HG03571 (cell line): ENCODE results near the gene ALPK1.
A peak's percentile ranks its signal among the peaks of the same experiment; 100 is the strongest.
"Not testable (repeated sequence)": the region's sequence is repeated elsewhere in the genome, so short reads cannot be mapped to it uniquely, and the experiment has no call there.

Source experiments
- ATAC-seq: cut with Tn5 transposase; IDR thresholded peaks from one replicate; pipeline ENCODE4 v1.9.1; 2021; ENCODE audit not compliant: unreplicated experiment

The ALPK1 gene

DNA sequence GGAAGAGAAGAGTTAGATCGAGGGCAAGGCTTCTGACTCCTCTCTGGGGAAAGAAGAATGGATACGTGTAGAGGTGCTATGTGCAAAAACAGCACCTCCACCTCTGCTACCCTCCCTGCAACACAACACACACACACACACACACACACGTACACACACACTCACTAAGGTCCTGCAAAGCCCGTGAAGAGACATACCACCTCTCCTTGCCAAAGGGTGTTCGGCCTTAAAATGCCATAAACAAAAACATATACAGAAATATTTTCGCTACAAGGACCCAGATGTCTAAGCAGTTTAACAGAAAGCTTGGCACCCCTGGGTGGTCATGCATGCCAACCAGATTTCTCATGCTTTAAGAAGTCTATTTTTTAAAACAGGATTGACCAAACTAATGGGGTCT is 13.0 kb upstream of the ALPK1 start:
- ATAC-seq: no peak

DNA sequence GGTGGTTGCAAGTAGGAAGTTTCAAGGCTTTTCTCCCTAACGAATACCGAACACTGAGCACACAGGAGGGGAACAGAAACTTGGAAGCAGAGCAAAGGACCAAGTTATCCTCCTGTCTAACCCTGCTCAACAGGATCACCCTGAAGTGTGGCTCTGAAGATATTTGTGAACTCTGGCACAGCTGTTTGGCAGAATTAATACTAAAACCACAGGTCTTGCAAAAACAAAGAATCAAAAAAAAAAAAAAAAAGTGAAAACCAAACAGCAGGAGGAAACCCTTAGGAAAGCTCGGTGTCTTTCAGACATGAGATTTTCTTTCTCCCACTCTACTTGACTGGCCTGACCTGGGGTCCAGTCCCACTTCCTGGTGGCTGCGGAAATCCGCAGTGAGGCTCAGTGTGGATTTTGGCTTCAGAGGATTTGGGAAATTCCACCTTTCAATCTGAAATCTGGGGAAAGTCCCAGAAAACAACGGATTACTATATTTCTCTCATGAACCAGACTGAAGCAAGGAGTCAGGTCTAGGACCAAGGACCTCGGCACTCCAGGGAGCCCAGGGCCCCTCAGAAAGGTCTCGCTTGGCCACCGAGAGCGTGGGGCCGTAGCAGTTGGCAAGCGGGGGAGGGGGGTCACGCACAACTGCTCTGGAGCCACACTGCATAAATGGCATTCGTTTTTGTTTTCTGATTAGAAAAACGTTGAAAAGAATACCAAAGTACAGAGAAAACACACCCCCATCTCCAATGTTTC is 12.3 kb upstream of the ALPK1 start:
- ATAC-seq: no peak

DNA sequence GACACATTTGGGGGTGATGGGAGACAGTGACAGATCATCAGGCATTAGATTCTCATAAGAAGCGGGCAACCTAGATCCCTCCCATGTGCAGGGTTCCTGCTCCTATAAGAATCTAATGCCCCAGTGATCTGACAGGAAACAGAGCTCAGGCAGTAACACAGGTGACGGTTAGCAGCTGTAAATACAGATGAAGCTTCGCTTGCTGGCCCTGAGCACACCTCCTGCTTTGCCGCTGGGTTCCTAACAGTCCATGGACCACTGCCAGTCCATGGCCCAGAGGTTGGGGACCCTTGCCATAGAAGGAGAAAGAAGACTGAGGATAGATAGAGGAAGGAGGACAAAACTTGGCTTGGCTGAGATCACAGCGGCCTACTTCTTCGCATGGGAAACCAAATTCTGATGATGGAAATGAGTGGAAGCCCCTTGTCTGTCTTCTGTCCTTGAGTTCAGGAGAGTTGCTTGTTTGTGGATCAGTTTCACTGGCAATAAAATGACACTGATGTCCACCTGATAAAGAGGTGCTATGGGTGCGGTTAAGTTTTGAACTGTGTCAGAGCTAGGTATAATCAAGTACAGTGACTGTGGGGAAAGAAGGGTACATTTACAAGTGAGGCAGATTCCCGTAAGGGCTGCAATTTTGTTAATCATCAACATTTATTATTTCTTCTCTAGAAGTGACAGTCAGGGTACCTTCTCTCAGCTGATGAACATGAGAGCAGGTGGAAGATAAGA is 9.7 kb upstream of the ALPK1 start:
- peak; percentile 28 for ATAC-seq

DNA sequence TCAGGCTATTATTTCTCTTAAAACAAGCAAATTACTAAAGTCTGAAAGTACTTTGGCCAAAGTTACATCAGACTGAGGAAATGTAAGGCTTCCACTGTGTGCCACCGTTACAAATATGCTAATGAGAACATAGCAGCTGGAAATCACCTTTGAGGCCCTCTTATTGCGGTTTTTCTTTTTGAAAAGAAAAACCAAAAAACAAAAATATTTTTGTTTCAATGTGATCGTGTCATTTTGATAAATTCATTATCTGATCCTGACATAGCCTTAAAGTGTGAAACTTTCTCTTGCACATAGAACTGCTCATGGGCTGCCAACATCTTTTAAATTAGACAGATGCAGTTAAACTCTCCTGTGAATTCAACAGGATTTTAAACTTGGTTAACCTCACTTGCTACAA is 8.7 kb upstream of the ALPK1 start:
- ATAC-seq: peak; percentile 24

GRCh38 chr4:112289407-112290253 is 7.5 kb upstream of the ALPK1 start:
- no peak for ATAC-seq

- ATAC-seq: no peak
Measured at GRCh38 chr4:112290341-112290740, 6.8 kb upstream of the ALPK1 start.

GRCh38 chr4:112299721-112300120 is 2.6 kb downstream of the ALPK1 start:
- no peak for ATAC-seq

GRCh38 chr4:112302320-112303274 is 5.4 kb downstream of the ALPK1 start:
- ATAC-seq: no peak

- not testable (repeated sequence) for ATAC-seq
Measured at GRCh38 chr4:112305477-112305876, 8.3 kb downstream of the ALPK1 start.

- ATAC-seq: not testable (repeated sequence)
Measured at GRCh38 chr4:112309263-112309791, 12.2 kb downstream of the ALPK1 start.

GRCh38 chr4:112311516-112311915 is 14.3 kb downstream of the ALPK1 start:
- no peak for ATAC-seq

DNA sequence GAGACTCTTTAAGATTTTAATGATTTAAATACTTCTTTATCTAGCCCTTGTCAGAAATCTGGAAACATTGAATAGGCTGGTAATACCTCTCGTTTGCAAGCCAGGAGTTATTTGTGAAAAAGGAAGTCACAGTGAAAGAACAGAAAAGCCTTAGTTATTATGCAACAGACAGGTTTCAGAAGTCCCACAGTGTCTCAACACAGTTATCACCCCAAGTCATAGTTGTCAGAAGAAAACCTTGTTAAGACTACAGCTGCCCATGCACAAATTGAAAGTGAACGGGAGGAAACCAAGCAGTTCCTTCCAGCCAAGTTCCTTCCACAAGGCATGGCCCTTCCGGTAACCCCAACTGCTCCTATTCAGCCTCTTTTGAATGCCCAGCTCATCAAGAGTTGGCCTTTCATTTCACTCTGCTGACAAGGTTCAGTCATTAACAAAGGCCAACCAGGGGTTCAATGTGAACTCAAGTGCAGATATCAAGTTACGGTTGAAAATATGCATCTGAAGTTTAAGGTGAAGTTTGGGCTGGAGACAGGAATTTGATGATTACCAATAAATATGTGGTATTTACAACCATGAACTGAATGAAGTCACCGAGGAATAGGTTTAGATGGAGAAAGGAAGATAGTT is 15.6 kb downstream of the ALPK1 start:
- peak; percentile 98 for ATAC-seq

- ATAC-seq: no peak
Measured at GRCh38 chr4:112315446-112315845, 18.3 kb downstream of the ALPK1 start.

DNA sequence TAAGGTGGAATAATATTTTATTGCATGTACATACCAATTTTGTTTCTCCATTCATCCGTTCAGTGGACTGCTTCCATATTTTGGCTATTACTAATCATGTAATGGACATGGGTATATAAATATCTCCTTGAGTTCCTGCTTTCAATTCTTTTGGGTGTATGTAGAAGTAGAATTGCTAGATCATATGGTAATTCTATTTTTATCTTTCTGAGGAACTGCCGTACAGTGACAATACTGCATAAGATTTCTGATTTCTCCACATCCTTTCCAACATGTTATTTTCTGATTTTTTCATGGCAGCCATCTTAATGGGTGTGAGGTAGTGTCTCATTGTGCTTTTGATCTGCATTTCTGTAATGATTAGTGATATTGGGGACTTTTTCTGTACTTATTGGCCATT is 19.2 kb downstream of the ALPK1 start:
- ATAC-seq: no peak

DNA sequence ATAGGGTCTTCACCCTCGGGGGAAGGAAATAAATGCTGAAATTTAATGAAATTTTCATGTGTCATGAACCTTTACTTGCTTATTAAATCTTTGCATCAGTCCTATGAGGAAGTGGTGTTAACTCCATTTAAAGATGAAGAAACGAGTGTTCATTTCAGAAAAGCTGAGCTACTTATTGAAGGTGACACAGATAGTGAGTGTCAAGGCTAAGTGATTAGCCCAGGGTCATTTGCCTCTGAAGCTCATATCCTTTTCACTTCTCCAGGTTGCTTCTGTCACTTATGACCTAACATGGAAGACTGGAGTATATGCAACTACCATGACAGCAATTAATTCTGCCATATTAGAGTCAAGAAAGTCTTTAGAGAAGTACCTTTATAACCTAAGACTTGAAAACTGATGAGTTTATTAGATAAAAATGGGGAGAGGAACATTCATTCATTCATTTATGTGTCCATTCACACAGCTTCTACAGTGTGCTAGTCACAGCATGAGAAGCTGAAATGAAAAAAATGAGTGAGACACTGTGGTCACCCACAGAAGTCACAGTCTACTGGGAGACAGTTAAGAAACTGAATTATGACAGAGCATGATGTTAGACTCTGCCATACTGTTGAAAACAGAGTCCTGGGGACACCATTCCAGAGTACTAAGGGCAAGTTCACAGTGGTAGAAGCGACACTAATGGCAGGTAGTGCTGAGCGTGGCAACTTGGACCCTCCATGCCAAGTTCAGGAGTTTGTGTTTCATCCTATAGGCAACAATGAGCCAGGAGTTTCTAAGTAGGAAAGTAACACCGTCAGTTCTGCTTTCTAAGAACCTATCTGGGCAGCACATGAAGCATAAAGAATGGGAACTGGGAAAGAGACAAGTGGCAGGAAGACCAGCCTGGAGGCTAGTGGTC is 21.3 kb downstream of the ALPK1 start:
- ATAC-seq: peak; percentile 94

DNA sequence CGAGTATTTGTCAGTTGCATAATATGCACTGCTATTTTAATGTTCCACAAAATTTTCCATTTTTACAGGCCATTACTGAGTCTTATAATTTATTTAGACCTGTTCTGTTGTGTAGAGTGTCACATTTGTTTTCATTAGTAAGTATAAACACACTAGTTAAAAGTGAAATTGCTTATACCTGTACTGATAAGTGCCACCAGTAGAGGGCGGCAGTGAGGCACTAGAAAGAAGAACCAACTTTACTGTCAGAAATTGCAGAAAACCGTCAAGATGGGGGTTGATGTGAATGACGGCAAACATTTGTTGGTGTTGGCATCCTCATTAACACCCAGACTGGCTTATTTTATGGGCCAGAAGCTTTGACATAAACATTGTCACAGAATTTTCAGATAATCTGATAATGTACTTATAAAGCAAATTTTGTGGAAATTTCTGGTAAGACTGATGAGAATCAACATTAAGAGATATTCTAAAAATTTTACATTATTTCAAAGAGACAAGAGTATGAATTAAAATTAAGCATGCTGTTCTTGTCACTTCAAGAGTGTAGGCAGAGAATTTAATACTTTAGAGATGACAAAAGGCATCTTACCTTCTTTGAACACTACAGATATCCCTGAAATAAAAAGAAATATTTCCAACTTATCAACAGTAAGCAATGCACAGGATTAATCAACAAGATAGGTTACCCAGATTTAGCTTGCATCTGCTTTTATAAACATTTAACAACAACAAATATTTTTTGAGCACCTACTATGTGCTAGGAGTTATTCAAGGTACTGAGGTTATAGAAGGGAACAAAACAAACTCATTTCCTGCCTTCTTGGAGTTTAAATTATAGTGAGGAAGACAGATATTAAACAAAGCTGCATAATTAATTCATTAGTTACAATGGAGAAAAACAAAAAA is 24.9 kb downstream of the ALPK1 start:
- ATAC-seq: no peak

- ATAC-seq: no peak
Measured at GRCh38 chr4:112322866-112323265, 25.7 kb downstream of the ALPK1 start.

DNA sequence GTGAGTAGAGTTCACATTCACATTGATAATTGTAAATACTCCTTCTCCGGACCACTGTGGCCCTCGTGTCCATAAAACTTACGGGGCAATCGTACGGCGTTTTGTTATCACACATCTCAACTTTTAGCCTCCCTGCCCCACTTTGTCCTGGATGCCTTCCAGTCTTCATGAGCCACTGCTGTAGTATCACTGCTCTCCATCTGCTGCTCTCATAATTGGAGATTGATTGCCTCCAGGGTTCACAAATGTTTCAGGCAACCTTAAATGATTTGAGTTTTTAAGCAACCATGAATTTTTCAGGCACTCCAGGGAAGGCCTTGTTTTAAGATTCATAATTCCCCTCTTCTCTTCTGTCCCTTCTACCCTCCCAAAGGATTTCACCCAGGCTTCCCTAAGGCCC is 28.4 kb downstream of the ALPK1 start:
- no peak for ATAC-seq
